WI38 (cell line): ENCODE measurements around the gene SIRT2.
"Not testable (repeated sequence)": the region's sequence is repeated elsewhere in the genome, so short reads cannot be mapped to it uniquely, and the experiment has no call there.

Source experiments
- H3K4me3 ChIP-seq: 2 replicates; pipeline ENCODE4 v1.5.1; 2011; ENCODE audit warnings: low read depth, mild to moderate bottlenecking, control low read depth, low read length
- CTCF ChIP-seq: IDR thresholded peaks from 2 replicates; pipeline ENCODE4 v1.5.1; 2012; ENCODE audit warnings: low read depth, mild to moderate bottlenecking, control low read depth, low read length

SIRT2 gene

DNA sequence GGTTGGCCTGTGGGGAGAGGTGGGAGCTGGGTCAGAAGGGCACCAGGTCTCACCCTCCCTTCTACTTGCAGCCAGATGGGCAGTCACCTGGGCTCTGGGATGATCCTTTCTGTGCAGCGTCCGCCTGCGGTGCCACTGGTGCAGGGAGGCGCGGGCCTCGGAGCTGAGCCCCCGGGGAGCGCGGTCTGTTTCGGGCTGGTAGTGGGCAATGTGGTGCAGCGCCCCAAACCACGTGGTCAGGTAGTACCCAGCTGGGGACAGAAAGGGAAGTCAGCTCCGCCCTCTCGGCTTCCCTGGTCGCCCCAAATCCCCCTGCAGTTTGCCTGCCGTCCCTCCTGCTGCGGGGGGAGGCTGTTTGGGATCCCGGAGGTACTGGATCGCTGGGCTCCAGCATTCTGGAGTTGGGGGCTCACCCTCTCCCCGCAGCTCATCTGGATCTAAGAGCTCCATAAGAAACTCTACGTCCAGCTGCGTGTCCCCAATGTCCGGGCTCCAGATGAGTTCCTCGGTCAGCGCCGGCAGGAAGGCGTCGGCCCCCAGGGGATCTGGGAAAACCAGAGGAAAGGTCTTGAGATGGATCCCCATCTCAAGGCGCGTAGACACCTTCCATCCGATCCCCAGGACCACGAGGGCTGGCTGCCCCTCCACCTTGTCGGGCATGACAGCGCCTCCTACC is 30.1 kb downstream of the SIRT2 start:
- TF ChIP-seq CTCF = no peak
- H3K4me3 ChIP-seq = peak overlapping the region; percentile 41

- H3K4me3 ChIP-seq = no peak overlapping the region
These were observed 30.9 kb downstream of the SIRT2 start for GRCh38 chr19:38868551-38868950.

DNA sequence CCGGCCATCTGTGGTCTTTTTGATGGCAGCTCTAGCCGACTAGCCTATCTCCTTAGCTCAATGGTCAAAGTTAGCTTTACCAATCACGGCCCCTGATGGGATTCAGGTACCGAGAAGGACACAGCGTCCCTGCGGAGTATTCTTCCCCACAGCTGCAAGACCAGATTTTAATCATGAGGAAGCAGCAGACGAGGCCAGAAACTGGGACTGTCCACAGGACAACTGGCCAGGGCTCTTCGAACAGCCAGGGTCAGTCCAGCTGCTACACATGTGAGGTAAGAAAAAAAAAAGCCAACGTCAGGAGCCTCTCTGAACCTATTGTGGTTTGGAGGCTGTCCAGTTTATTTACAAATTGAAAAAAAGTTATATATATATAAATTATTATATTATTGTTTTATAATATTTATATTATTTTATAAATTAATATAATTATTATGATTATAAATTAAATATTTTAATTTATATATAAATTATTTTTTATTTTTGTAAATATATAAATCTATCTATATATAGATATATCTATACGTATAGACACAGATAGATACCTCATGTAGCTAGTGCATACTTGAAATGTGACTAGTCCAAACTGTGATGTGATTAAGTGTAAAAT is 32.1 kb downstream of the SIRT2 start:
- H3K4me3 ChIP-seq = no peak overlapping the region
- TF ChIP-seq CTCF = no peak

More at GRCh38 chr19:38868551-38868950, 30.9 kb downstream of the SIRT2 start:
- TF ChIP-seq CTCF = no peak

GRCh38 chr19:38862321-38863059 is 36.9 kb downstream of the SIRT2 start:
- TF ChIP-seq CTCF = no peak
- no peak overlapping the region for H3K4me3 ChIP-seq

DNA sequence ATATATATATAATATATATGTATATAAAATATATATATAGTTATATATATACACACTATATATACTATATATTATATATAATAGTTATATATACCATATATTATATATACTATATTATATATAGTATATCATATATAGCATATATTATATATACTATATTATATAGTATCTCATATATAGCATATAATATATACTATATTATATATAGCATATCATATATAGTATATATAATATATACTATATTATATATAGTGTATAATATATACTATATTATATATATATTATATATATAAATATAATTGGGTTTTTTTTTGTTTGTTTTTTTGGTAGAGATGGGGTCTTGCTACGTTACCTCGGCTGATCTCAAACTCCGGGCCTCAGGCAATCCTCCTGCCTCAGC is 38.0 kb downstream of the SIRT2 start:
- no peak overlapping the region for H3K4me3 ChIP-seq
- TF ChIP-seq CTCF = no peak

- not testable (repeated sequence) for H3K4me3 ChIP-seq
These were observed 39.7 kb downstream of the SIRT2 start for GRCh38 chr19:38859631-38860204.

GRCh38 chr19:38856813-38857212 is 42.6 kb downstream of the SIRT2 start:
- no peak overlapping the region for H3K4me3 ChIP-seq
- no peak for TF ChIP-seq CTCF

GRCh38 chr19:38855751-38856150 is 43.7 kb downstream of the SIRT2 start:
- not testable (repeated sequence) for H3K4me3 ChIP-seq

DNA sequence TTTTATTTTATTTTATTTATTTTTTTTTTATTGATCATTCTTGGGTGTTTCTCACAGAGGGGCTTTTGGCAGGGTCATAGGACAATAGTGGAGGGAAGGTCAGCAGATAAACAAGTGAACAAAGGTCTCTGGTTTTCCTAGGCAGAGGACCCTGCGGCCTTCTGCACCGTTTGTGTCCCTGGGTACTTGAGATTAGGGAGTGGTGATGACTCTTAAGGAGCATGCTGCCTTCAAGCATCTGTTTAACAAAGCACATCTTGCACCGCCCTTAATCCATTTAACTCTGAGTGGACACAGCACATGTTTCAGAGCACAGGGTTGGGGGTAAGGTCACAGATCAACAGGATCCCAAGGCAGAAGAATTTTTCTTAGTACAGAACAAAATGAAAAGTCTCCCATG is 44.5 kb downstream of the SIRT2 start:
- H3K4me3 ChIP-seq = not testable (repeated sequence)
